Thyroid gland (tissue), 4 donors: ENCODE data around the gene CREB5. TPM values are rescaled to one million over a fixed set of nuclear protein-coding genes. Genes with fewer than 3 reads are reported as not detected.
"Not testable (repeated sequence)": the region's sequence is repeated elsewhere in the genome, so short reads cannot be mapped to it uniquely, and the experiment has no call there.

Experiments used
- DNase-seq, 2 donors: peaks; one replicate each; pipeline ENCODE4 v3.0.0-alpha.2; 2019
- H3K27ac ChIP-seq, 3 donors: fragments of 200-600 bp; sonication (generic); 1 replicate in 2 of 3; 2 replicates in 1 of 3; pipeline ENCODE4 v1.5.1; 2016 to 2019; ENCODE audit warnings: mild to moderate bottlenecking in 1 of 3, moderate library complexity in 1 of 3
- H3K27me3 ChIP-seq: fragments of 200-600 bp; sonication (generic); one replicate; pipeline ENCODE4 v1.5.1; 2019
- H3K36me3 ChIP-seq, 2 donors: fragments of 200-600 bp; sonication (generic); one replicate each; pipeline ENCODE4 v1.5.1; 2016 to 2019
- H3K4me1 ChIP-seq, 2 donors: fragments of 200-600 bp; sonication (generic); one replicate each; pipeline ENCODE4 v1.5.1; 2017 to 2019
- H3K4me3 ChIP-seq, 3 donors: fragments of 200-600 bp; sonication (generic); replicated peaks in 1 of 3; 1 replicate in 2 of 3; 2 replicates in 1 of 3; pipeline ENCODE4 v1.5.1; 2016; ENCODE audit warnings: mild to moderate bottlenecking in 1 of 3
- H3K9me3 ChIP-seq: fragments of 200-600 bp; sonication (generic); one replicate; pipeline ENCODE4 v1.5.1; 2017
- CTCF ChIP-seq, 6 experiments: fragments of 200-600 bp in 3 of 6; fragments of 450-650 bp in 3 of 6; sonication (generic) in 3 of 6; IDR thresholded peaks; one replicate each; pipeline ENCODE4 v1.5.1; 2016 to 2019; ENCODE audit warnings: antibody characterized with exemption in 6 of 6, mild to moderate bottlenecking in 2 of 6, inconsistent platforms in 1 of 6, moderate library complexity in 1 of 6
- POLR2A ChIP-seq, 2 donors: fragments of 450-650 bp; IDR thresholded peaks; one replicate each; pipeline ENCODE4 v1.6.1; 2017; ENCODE audit warnings: antibody characterized with exemption in 2 of 2, mild to moderate bottlenecking in 2 of 2, moderate library complexity in 1 of 2
- WGBS, 2 donors: methylation state at CpG; one replicate each; pipeline ENCODE4 v1.1.5; 2017; 5-methylcytosine and 5-hydroxymethylcytosine counted together
- intact Hi-C: fragments of 100-400 bp; cut with DNase I; formaldehyde crosslinking; loops from one replicate; pipeline ENCODE4 v1.15.1; 2023
- total RNA-seq, 4 donors: library from RNA; depleted of rRNA; stranded (reverse); fragments of >200 nt; gene quantifications; one replicate each; pipeline ENCODE4 v1.2.3, GENCODE V29; 2016

Gene CREB5
- total RNA-seq, 4 donors from 2014 or later = 2.5 to 13.6 (median 6.5) TPM

GRCh38 chr7:28392289-28392688, 20.0 kb upstream of the CREB5 start:
- TF ChIP-seq POLR2A (IDR thresholded peaks at IDR 0.05) (no peak), CTCF (IDR thresholded peaks at IDR 0.05) (no peak)
- no peak overlapping the region for H3K4me3 ChIP-seq
- no peaks in the 10 kb centered on the region for H3K27me3 ChIP-seq
- H3K36me3 ChIP-seq = no peaks in the 10 kb centered on the region
- no peak overlapping the region for H3K27ac ChIP-seq
- no peak for DNase-seq
- 93 to 100% methylated on average over 2 of the region's 2 CpGs for WGBS, 2 donors
- no peaks in the 10 kb centered on the region for H3K4me1 ChIP-seq
- intact Hi-C loops = loop anchor here (5.0 kb wide), 1 partner anchor 460 kb away; no protein-coding TSS in a partner anchor
- no peaks in the 10 kb centered on the region for H3K9me3 ChIP-seq

DNA sequence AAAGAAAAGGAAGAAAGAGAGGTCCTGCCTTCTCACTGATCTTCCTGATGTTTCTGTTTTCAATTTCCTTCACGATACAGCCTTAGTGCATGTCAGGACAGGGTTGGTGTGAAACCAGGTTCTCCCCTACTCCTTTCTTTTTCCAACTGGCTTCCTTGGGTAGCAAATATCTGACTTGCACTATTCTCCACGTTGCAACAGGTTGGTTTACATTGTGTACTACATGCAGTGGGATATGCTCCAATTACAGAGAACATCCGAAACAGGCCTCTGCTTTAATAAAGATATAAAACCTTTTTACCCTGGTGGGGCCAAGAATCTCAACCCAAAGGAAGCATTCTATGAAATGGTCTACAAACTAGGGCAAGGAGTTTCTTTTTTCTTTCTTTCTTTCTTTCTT, 16.9 kb upstream of the CREB5 start:
- no peak for DNase-seq
- Histone ChIP-seq H3K27me3 (no peaks in the 10 kb centered on the region), H3K27ac (no peak overlapping the region), H3K4me1 (no peaks in the 10 kb centered on the region), H3K9me3 (no peaks in the 10 kb centered on the region), H3K36me3 (no peaks in the 10 kb centered on the region), H3K4me3 (no peak overlapping the region)
- TF ChIP-seq POLR2A (IDR thresholded peaks at IDR 0.05) (no peak), CTCF (IDR thresholded peaks at IDR 0.05) (no peak)
- intact Hi-C loops = no loop called here
- 63 to 64% methylated on average over 3 of the region's 3 CpGs for WGBS, 2 donors

GRCh38 chr7:28395831-28396230, 16.5 kb upstream of the CREB5 start:
- Histone ChIP-seq H3K4me3 (no peak overlapping the region), H3K36me3 (no peaks in the 10 kb centered on the region), H3K27me3 (no peaks in the 10 kb centered on the region), H3K4me1 (no peaks in the 10 kb centered on the region), H3K27ac (no peak overlapping the region), H3K9me3 (no peaks in the 10 kb centered on the region)
- WGBS, 2 donors = 69 to 78% methylated on average over 2 of the region's 2 CpGs
- no peak for DNase-seq
- intact Hi-C loops = no loop called here
- TF ChIP-seq CTCF (IDR thresholded peaks at IDR 0.05) (no peak), POLR2A (IDR thresholded peaks at IDR 0.05) (no peak)

DNA sequence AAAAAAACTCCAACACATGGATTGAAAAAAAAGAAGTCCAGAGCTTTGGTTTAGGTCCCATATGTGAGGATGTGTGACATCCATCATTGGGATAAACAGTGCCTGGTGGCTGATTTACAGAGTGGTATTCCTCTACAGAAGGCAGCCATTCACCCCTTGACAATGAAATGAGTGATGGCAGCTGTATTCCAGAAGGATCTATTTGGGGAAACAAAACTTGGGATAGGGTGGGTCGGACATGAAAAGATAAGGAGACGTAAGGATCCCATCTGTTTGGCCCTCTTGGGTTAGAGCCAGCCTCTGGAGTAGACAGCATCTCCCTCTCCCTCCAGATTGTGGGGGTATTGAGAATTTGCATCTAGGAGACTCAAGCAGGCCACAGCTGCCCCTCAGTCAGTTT, 15.2 kb upstream of the CREB5 start:
- intact Hi-C loops = no loop called here
- no peak for TF ChIP-seq CTCF (IDR thresholded peaks at IDR 0.05)

GRCh38 chr7:28400838-28401360, 11.4 kb upstream of the CREB5 start:
- WGBS, 2 donors = 67 to 70% methylated on average over 3 of the region's 3 CpGs
- H3K36me3 ChIP-seq = no peaks in the 10 kb centered on the region
- no peaks in the 10 kb centered on the region for H3K4me1 ChIP-seq
- no peaks in the 10 kb centered on the region for H3K27me3 ChIP-seq
- no peaks in the 10 kb centered on the region for H3K9me3 ChIP-seq
- intact Hi-C loops = no loop called here
- no peak overlapping the region for H3K27ac ChIP-seq
- DNase-seq = no peak
- H3K4me3 ChIP-seq = no peak overlapping the region
- no peak for TF ChIP-seq CTCF (IDR thresholded peaks at IDR 0.05)
- TF ChIP-seq POLR2A (IDR thresholded peaks at IDR 0.05) = no peak

More for the DNA sequence above, 15.2 kb upstream of the CREB5 start:
- no peaks in the 10 kb centered on the region for H3K4me1 ChIP-seq
- no peak for DNase-seq
- no peak overlapping the region for H3K4me3 ChIP-seq
- H3K27ac ChIP-seq = no peak overlapping the region
- H3K9me3 ChIP-seq = no peaks in the 10 kb centered on the region
- WGBS, 2 donors = 90 to 94% methylated on average over 2 of the region's 2 CpGs
- no peaks in the 10 kb centered on the region for H3K27me3 ChIP-seq
- no peaks in the 10 kb centered on the region for H3K36me3 ChIP-seq

DNA sequence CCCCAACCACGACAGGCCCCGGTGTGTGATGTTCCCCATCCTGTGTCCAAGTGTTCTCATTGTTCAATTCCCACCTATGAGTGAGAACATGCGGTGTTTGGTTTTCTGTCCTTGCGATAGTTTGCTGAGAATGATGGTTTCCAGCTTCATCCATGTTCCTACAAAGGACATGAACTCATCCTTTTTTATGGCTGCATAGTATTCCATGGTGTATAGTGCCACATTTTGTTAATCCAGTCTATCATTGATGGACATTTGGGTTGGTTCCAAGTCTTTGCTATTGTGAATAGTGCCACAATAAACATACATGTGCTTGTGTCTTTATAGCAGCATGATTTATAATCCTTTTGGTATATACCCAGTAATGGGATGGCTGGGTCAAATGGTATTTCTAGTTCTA, 10.8 kb upstream of the CREB5 start:
- H3K36me3 ChIP-seq, DNase-seq, H3K27ac ChIP-seq, H3K4me1 ChIP-seq, H3K27me3 ChIP-seq, H3K4me3 ChIP-seq, intact Hi-C loops, H3K9me3 ChIP-seq: not testable (repeated sequence)
- WGBS, 2 donors = 91 to 99% methylated on average over 4 of the region's 4 CpGs
